Right renal pelvis (tissue), 4 donors: ENCODE data around the gene ADAMTS2. TPM values are rescaled to one million over a fixed set of nuclear protein-coding genes. Genes with fewer than 3 reads are reported as not detected.

Experiments used
- DNase-seq, 4 donors: peaks; one replicate each; pipeline ENCODE4 v3.0.0-alpha.2; 2013; ENCODE audit warnings: low read depth in 4 of 4, low spot score in 3 of 4, missing footprints in 1 of 4
- polyA plus RNA-seq, 4 donors: library from polyadenylated mRNA; unstranded; fragments of 120-200 nt; gene quantifications; one replicate each; pipeline ENCODE4 v1.2.1, GENCODE V29; 2013; ENCODE audit not compliant: insufficient read length in 4 of 4

The ADAMTS2 gene
- polyA plus RNA-seq, 4 donors: 10.9 to 15.5 (median 11.5) TPM

DNA sequence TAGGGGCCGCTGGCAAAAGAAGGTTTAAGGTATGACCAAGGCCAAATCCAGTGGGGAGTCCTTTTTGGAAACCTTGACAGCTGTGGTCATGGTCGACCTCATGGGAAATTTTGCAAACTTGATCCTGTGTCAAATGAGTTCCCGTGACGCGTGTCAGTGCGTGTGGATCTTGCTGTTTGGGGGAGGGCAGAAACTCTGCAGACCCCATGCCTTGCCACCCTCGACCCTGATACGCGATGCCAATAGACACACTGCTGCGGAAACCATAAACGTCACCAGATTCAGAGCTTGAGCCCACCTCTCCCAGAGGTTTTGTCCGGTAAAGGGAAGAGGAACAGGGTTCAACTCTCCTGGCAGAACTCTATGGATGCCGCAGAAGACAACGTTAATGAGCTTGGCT lies 104.7 kb downstream of the ADAMTS2 start:
- DNase-seq: no peak

DNA sequence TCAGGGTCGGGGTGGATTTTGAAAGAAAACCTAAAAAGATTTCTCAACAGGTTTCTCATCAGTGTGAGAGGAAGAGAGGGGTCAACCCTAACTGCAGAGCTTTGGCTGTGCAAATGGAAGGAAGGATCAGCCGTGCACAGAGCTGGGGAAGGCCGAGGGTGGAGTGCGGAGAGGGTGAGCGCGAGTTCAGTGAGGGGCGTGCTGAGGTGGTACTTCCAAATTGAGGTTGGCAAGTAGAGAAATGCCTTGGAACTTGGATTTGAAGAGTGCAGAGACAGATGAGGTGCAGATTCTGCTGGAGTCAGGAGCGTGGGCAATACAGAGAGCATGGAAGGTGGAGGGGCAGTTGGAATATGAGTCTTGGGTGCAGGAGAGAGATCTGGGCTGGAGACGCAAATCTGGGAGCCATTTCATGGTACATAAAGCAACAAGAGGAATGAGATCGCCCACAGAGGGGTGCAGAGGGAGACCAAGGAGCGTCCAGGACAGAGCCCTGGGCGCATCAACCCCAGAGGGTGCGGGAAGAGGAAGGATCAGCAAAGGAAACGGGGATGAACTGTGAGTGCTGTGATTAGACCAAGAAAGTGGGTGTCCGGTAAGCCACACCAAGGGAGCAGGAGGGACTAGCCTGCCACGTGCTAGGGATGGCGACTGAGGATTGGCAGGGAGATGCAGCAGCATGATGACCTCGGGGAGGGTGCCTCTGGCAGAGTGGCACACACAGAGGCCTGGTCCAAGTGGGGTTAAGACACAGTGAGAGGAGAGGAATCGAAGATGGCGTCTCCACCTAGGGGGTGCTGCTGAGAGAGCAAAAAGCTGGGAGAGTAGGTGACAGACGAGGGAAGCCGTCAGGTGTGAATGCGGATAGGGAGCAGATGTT lies 105.8 kb downstream of the ADAMTS2 start:
- DNase-seq: no peak

DNA sequence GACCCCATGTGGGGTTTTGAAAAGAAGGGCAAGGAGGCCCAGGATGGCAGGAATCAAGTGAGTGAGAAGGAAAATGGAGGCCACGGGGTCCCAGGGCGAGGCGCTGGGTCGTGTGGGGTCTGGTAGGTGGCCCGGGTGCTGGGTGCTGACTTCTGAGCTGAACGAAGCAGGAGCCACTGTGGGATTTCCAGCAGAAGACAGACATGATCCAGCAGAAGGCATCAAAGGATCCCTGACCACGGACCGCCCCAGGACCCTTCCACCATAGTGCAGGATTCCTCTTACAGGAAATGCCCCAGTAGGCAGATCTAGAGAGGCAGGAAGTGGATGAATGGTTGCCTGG lies 106.7 kb downstream of the ADAMTS2 start:
- no peak for DNase-seq

DNA sequence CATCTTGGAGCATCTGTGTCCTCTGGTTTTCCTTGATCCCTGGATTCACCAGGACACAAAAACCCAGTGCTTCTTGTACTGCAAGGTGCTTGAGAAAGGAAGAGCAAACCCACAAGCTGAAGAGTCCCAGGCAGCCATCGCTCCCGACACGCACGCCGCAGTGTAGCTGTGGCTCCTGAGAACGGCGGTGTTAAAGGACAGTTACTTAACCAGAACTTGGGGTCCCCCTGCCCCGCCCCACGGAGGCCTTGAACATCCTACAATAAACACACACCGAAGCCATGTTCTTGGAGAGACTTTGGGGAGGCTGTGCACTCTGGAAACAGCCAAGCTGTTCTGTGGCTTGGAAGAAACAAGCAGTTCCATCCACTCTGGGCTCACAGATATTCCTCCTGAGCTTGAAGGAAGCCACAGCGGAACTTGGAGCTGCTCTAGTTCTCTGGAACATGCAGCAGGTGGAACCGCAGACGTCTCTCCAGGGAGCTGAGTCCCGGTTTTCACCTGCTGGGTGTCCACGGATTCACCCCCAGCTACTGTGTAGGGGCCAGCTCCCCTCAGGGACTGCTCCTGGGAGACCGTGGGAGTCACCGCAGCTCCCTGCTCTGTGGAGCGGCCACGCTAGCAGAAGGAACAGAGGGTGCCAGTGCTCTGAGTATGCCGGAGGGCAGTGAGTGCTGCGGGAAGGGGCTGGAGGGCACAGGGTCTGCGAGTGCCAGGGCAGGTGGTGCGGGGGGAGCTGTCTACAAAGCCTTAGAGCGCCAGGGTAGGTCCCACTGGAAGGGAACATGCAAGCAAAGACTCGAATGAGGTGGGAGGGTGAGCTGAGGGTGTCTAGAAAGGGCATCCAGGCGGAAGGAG lies 107.3 kb downstream of the ADAMTS2 start:
- no peak for DNase-seq

DNA sequence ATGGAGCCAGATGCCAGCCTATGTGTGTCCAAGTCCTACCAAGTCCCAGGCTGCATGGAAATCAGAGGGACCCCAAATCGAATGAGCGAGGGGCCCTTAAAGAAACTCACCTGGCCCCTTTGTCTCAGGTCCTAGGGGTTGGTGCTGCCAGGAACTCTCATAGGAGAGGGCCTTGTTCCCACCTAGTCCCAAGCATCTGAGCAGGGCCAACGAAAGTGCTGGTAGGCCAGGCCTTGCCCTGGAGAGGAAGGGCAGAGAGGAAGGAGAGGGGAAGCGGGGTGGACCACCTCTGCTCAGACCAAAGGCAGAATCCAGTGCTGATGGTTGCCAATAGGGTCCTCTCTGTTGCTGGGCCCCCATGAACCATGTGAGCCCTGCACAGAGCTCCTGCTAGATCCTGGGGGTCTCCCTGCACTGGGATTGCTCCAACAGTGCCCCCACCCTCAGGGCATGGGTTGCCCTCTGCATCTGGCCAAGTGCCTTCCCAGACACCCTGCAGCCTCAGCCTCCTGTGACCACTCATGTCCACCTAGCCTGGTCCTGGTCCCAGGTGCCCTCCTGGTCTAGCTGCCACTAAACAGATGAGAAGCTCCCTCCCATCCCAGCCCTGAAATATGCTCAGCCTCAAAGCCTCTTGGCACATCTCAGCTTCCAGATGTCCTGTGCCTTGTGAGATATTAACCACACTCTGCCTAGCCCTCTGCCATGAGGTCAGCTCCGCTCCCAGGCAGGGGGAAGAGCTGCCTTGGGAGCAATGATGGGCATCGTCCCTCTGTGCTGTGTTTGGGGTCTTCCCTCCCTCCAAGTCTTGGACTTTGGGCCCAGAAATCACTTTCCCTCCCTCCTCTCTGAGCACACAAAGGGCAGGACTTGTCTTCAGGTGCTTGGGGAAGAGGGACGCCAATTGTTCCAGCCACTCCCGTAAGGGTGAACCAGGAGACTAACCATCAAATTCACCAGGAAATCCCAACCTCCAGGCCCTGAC lies 109.6 kb downstream of the ADAMTS2 start:
- no peak for DNase-seq

DNA sequence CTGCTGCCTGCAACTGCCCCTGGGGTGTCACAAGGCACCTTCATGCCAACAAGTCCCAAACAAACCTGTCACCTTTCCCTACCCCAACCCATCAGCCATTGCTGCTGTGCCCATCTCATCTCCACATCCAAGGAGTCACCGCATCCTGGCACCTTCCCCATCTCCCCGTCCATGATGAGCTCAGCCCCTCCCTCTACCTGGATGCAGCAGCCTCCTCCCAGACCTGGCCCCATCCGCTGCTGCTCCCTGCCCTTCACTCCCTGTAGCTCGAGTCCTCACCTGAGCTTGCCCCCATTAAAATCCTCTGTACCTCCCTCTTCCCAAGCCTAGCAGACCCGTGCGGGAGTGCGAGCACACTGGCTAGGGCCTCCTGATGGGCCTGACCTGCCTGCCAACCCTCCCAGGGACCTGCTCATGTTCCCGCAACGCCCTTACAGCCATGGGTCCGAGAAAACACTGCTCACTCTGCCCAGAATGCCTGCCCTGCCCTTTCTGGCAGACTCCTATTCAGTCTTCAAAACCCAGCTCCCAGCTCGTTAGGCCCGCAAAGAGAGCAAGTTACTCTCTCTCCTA lies 110.6 kb downstream of the ADAMTS2 start:
- DNase-seq: no peak

DNA sequence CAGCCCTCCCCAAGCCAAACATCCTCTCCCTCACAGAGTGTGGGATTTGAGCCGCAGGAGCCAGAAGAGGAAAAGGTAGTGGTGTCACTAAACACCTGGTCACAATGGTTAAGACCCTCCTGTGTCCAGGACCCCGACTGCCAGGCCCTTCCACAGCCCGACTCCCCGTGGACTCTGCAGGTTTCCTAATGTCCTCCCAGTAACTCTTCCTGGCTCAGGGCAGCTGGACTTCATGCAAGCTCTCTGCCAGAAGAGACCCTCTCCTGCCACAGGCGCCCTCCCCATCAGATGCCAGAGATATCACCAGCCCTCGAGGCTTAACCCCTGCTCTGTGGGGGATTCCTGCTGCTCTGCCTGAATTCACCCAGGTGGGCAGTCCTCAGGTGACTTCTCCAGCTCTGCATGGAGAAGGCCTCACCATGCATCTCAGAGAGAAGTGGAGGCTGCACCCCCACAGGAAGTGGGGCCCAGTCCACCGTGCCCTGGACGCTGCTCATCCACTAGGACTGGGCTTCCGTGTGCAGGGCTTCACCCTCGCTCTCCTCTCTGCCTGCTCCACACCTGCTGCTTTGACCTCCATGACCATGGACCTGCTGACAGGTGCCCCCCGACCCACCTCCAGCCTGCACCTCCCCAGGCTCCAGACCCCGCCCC lies 111.2 kb downstream of the ADAMTS2 start:
- DNase-seq: no peak

DNA sequence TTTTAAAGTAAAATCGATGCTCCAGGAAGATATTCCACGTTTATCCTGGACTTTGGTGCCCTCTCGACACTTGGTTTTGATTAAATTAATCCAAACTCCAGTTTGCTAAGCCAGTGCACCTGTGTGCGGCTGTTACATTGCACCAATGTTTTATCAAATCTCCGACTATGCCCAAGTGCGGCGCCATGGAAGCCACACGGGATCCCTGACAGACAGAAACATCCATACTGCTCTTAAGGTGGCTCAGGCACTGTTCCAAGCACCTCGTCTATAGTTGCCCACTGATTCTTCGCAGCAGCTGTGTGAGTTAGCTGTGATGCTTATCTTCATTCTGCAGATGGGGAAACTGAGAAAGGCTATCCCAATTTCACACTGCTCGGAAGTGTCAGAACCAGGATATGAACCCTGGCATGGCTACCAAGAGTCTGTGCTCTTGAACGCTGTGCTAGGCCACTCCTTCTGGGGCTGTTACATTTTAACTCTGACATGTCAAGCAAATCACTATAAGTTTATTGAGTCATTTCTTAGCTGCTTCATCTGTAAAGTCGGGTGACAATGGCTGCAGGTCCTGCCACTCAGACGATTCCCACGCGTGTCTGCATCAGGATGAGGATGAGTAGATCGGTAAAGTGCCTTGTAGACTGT lies 113.0 kb downstream of the ADAMTS2 start:
- DNase-seq: no peak

DNA sequence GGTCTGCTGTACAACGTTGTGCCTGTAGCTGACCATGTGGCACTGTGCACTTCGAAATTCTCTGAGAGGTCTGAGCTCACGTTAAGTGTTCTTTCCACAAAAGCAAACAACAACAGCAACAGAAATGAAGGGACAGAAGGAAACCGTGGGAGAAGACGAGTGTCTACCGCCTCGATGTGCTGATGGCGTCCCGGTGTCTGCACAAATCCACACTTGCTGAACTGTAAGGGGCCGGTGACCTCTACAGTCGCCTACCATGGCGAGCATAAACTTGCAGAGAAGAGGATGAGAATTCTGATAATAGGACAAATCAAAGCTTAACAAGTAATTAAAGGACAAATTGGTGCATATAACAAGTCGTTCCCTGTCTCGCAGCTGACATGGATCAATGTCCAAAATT lies 114.0 kb downstream of the ADAMTS2 start:
- DNase-seq: no peak

DNA sequence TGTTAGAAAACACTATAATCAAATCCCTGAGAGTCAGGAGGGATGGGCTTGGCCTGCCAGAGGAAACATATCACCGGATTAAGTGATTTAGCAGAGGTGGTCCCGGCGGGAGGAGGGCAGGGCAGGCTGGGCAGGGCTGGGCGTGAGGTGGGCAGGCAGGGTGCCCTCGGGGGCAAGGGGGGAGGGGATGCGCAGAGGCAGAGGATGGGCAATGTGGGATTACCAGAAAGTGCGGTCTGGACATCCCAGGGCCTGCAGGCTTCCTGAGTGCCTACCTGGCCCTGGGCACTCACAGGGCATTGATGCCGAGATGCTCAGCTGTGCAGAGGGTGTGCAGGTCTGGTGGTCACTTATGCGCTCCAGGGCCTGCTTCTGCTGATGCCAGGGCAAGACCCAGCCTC lies 115.2 kb downstream of the ADAMTS2 start:
- DNase-seq: no peak

DNA sequence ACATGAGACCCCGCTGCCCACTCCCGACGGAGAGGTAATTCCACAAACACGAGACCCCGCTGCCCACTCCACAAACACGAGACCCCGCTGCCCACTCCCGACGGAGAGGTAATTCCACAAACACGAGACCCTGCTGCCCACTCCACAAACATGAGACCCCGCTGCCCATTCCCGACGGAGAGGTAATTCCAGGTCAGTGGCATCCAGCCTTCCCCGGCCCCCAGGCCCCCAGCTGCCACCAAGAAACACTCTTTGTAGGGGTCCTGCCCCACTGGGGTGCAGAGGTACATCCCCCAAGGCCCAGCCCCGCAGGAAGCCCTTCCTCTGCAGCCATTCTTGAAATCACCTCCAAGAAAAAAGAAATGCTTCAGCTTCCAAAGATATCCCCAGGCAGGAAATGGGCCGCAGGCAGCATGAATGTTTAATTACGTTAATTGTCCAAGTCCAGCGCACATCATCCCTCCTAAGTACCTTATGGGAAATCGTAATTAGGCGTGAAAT lies 115.9 kb downstream of the ADAMTS2 start:
- DNase-seq: no peak

DNA sequence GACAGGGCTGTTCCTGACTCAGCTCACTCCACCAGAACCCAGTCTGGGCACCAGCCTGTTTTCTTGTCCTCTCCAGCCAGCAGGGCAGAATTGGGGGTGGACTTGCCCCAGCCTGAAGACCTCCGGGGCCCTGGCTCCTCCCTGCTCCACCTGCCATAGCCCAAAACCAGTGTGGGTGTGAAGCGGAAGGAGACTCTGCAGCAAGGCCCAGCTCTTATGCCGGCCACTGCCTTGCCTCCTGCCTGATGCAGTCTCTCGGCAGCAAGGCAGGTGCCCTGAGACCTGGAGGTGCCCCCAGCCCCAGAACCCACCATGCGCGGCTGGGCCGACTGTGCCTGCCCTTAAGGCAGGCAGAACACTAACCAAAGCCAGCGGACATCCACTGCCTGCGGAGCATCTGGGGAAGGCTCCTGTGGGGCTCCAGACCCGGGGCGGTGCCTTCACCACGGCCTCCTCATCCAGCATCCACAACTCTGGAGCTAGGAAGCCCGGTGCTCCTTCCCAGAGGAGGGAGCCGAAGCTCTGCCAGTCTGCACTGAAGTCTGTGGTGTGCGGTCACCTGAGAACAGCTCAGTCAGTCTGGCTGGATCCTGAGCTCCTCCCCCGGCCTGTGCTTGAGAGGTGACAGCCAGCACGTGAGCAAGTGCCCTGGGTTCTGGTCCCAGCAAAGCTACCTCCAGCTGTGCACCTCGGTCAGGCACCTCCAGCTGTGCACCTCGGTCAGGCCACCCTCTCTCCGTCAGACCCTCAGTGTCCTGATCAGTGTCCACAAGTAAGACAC lies 116.7 kb downstream of the ADAMTS2 start:
- DNase-seq: peak in 1 of 4 donors; percentile 20

DNA sequence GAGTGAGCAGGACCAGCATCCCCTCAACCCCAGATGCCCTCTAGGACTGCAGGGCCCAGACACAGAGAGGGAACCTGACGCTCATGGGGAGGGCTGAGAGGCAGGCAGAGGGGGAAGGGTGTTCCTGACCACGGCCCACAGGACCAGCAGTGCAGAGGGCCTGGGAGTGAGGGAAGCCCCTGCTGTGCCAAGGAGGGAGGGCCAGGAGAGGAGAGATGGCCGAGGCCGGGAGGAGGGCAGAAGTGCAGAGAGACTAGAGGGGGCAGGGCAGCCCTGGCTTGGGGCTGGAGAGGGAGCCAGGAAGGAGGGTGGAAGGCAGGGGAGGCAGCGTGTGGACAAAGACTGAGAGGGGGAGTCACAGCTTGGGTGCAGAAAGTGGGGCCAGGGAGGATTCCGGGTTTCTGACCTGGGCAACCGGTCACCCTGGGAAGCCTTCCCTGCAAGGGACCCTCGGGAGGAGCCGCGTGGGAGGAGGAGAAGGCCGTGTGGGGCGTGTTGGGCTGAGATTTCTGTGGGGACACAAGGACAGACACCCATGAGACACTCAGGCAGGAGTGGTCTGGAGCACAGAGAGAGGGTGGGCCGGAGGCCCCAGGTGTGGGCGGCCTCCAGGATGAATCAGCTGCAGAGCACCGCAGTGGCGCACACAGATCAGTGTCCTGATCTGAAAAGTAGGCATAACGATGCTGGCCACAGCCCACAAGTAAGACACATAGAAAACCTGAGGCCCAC lies 117.5 kb downstream of the ADAMTS2 start:
- no peak for DNase-seq

DNA sequence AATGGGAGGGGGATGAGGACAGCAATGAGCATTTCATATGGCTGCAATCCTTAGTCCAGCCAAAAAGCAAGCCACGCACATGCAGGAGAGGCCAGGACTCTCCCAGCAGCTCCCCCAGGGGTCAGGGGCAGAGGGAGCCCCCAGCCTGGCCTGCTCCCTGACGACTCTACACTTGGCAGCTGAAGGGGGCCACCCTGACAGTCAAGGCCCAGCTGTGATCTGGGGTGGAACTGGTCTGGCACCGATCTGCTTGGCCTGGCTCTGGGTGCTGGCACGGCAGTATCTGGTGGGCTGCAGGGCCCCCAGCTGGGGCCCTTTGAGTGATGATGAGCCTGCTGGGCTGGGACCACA lies 118.1 kb downstream of the ADAMTS2 start:
- DNase-seq: no peak

DNA sequence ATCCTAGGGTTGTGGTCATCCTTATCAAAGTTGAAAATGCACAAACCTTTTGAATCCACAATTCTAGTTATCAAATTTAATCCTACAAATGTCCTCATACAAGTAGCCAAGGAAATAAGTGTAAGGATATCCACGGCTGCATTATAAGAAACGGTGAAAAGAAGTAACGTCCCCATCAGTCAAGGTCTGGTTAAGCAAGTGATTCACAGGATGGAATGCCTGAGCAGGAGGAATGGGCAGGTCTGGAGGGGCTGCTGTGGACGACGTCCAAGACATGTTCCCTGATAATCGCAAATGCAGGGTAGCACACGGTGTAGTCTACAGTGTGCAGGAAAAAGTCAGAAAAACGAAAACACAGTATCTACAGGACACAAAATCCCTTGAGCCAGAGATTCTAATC lies 118.6 kb downstream of the ADAMTS2 start:
- no peak for DNase-seq

DNA sequence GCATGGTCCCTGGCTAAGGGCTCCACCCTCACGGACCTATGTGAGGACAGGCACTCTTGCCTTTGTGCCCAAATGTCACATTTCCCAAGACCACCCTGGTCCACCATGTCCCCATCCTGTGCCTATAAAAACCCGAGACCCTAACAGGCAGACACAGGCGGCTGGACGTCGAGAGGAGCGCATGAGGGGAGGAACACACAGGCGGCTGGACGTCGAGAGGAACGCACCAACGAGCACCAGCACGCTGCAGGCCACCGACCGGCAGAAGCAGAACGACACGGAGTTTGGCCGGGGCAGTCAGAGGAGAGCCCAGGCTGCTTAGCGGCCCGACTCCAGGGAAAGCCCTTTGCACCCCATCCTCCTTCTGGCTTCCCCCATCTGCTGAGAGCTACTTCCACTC lies 119.9 kb downstream of the ADAMTS2 start:
- no peak for DNase-seq

DNA sequence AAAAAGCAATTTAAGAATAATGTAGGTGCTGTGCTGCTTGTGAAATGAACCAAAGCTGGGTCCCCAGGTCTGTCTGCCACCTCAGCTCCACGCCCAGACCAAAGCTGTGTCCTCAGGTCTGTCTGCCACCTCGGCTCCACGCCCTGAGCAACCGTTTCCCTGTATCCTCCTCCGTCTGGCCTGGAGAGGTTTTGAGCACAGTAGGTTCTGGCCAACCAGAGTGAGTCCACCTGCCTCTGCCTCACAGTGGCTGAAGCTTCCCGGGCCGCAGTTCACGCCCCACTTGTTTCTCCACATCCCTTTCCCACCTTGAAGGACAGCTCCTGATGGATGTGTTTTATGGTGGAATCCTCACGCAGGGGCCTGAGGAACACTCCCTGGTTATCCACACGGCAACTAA lies 120.5 kb downstream of the ADAMTS2 start:
- DNase-seq: no peak

DNA sequence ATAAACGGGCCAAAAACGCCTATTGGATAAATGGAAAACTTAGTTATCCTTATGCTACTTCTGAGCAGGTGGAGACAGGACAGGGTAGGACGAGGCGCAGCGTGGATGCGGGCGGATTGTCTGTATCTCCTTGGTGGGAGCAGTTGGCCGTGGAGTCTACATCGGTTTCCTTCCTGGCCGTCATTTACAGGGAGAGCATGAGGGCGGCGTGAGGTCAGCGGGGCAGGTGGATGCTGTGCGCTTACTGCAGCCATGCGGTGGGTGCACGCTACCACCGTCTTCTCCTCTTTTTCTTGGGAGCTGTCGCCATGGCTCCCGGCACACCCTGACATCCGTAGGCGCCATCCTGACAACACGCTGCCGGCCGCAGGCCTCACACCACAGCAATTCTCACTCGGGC lies 121.3 kb downstream of the ADAMTS2 start:
- no peak for DNase-seq
